Measurements from ENCODE around the gene SYT15. TPM values are rescaled to one million over a fixed set of nuclear protein-coding genes. Genes with fewer than 3 reads are reported as not detected.

The SYT15 gene
- total RNA-seq, 1 experiment from 2014 or later, result 0.64 TPM

DNA sequence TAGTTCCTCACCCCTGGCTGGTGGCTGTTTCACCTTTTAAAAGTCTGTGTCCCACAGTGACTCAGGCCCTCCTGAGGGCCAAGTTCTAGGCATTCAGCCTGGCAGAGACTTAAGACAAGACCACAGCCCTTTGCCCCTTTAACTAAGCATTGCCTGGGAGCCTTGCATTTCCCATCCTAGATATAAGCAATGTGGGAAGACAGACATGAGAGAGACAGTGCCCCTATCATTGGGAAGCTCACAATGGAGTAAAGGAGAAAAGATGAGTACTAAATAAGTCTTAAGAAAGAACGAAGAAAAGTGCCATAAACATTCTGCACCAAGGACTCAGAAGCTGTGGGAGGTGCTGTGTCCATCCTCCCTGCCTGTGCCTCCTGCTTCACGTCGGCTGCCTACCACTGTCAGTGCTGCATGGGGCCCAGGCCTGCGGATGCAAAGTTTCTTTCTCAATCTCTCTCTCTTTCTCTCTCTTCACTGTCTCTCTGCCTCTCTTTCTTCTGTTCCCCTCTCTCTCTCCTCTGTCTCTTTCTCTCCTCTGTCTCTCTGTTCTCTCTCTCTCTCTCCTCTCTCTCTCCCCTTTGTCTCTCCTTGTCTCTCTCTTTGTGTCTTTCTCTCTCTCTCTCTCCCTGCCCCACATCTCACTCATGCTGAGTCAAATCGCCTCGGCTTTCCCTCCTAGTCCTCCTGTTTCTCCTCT lies 44.0 kb upstream of the SYT15 start:
- no peak overlapping the region for H3K4me3 ChIP-seq (ENCODE audit: low read depth, low read length, poor library complexity, severe bottlenecking)
- ChIA-PET CTCF (no interaction called here), POLR2A (ENCODE audit: low non-redundant PET) (no interaction called here)
- H3K27ac ChIP-seq (ENCODE audit: low read depth, low read length, poor library complexity, severe bottlenecking), result no peak overlapping the region
- no TSS peak for BruUV-seq (replicated peaks)
- H3K4me1 ChIP-seq (ENCODE audit: insufficient read depth, low read length, poor library complexity, severe bottlenecking), result no peaks in the 10 kb centered on the region
- H3K36me3 ChIP-seq (ENCODE audit: insufficient read depth, low read length, poor library complexity, severe bottlenecking), result no peaks in the 10 kb centered on the region
- DNase-seq (ENCODE audit: low spot score), result no peak
- H3K27me3 ChIP-seq (replicated peaks; ENCODE audit: insufficient read depth, low read depth, low read length, poor library complexity), result peaks cover 15% of the 10 kb centered on the region
- no peak for TF ChIP-seq EZH2 (IDR thresholded peaks at IDR 0.05; ENCODE audit: borderline replicate concordance, low read depth, low read length, poor library complexity, severe bottlenecking)
- TF ChIP-seq CTCF (conservative IDR thresholded peaks at IDR 0.05; ENCODE audit: low read depth, low read length), result no peak
- H3K9me3 ChIP-seq (ENCODE audit: low read depth, low read length, poor library complexity, severe bottlenecking), result no peaks in the 10 kb centered on the region
- intact Hi-C loops (cut with micrococcal nuclease; ENCODE audit: unreplicated experiment), result no loop called here

- Histone ChIP-seq H3K36me3 (ENCODE audit: insufficient read depth, low read length, poor library complexity, severe bottlenecking) (no peaks in the 10 kb centered on the region), H3K4me1 (ENCODE audit: insufficient read depth, low read length, poor library complexity, severe bottlenecking) (no peaks in the 10 kb centered on the region), H3K27ac (ENCODE audit: low read depth, low read length, poor library complexity, severe bottlenecking) (no peak overlapping the region), H3K9me3 (ENCODE audit: low read depth, low read length, poor library complexity, severe bottlenecking) (no peaks in the 10 kb centered on the region), H3K4me3 (ENCODE audit: low read depth, low read length, poor library complexity, severe bottlenecking) (no peak overlapping the region), H3K27me3 (replicated peaks; ENCODE audit: insufficient read depth, low read depth, low read length, poor library complexity) (peaks cover 15% of the 10 kb centered on the region)
- intact Hi-C loops (cut with micrococcal nuclease; ENCODE audit: unreplicated experiment), result no loop called here
- POLR2A ChIA-PET (ENCODE audit: low non-redundant PET), result no interaction called here
- BruUV-seq (replicated peaks), result no TSS peak
- CTCF ChIA-PET, result no interaction called here
- TF ChIP-seq EZH2 (IDR thresholded peaks at IDR 0.05; ENCODE audit: borderline replicate concordance, low read depth, low read length, poor library complexity, severe bottlenecking) (no peak), CTCF (conservative IDR thresholded peaks at IDR 0.05; ENCODE audit: low read depth, low read length) (no peak)
- DNase-seq (ENCODE audit: low spot score), result no peak
Measured at GRCh38 chr10:46536171-46536570, 42.8 kb upstream of the SYT15 start.

DNA sequence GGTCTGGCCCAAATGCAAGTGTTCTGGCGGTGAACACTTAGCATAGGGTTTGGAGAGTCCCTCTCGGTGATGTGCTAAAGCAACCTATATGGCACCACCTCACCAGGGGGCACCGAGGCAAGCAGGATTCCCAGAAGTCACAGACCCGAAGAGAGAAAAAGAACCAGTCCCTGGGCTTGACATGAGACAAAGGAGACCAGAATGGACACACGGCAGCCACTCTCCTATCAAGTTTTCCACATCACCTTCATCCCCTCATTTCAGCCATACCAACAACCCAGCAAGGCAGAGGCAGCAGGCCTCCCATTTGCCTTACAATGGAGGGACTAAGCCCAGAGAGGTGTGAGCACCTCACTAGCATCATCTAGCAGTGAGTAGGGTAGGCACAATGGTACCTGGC lies 42.1 kb upstream of the SYT15 start:
- no peak for DNase-seq (ENCODE audit: low spot score)
- ChIA-PET CTCF (no interaction called here), POLR2A (ENCODE audit: low non-redundant PET) (no interaction called here)
- H3K4me1 ChIP-seq (ENCODE audit: insufficient read depth, low read length, poor library complexity, severe bottlenecking), result no peaks in the 10 kb centered on the region
- no peak overlapping the region for H3K27ac ChIP-seq (ENCODE audit: low read depth, low read length, poor library complexity, severe bottlenecking)
- H3K27me3 ChIP-seq (replicated peaks; ENCODE audit: insufficient read depth, low read depth, low read length, poor library complexity), result peaks cover 15% of the 10 kb centered on the region
- no peaks in the 10 kb centered on the region for H3K9me3 ChIP-seq (ENCODE audit: low read depth, low read length, poor library complexity, severe bottlenecking)
- no TSS peak for BruUV-seq (replicated peaks)
- no peak for TF ChIP-seq CTCF (conservative IDR thresholded peaks at IDR 0.05; ENCODE audit: low read depth, low read length)
- TF ChIP-seq EZH2 (IDR thresholded peaks at IDR 0.05; ENCODE audit: borderline replicate concordance, low read depth, low read length, poor library complexity, severe bottlenecking), result no peak
- no peak overlapping the region for H3K4me3 ChIP-seq (ENCODE audit: low read depth, low read length, poor library complexity, severe bottlenecking)
- no peaks in the 10 kb centered on the region for H3K36me3 ChIP-seq (ENCODE audit: insufficient read depth, low read length, poor library complexity, severe bottlenecking)
- intact Hi-C loops (cut with micrococcal nuclease; ENCODE audit: unreplicated experiment), result no loop called here

All from A673 (cell line).